ENCODE results near the gene HCN4. TPM values are rescaled to one million over a fixed set of nuclear protein-coding genes. Genes with fewer than 3 reads are reported as not detected.

HCN4 gene
- total RNA-seq, 2 donors from 2014 or later: 0.82 to 3.1 TPM

DNA sequence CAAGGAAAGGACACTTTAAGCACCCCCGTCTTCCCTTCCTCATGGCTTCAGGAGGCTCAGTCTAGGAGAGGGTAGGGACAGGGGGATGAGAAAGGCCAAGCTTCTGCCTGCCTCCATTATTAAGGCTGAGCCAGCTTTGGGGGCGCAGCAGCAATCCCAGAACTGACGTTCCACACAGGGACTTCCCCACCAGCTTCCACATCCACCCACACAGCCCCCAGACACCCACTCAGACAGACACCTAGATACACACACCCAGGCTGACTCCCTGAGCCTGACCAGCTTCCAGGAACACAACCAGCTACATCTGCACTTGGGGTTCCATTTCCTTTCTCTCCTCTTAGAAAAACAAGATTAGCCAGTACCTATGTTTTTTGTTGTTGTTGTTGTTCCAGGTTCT, 4.7 kb downstream of the HCN4 start:
- Mint-ChIP-seq H3K9me3 (no peaks in the 10 kb centered on the region), H3K4me1 (peaks cover 4% of the 10 kb centered on the region), H3K27ac (no peak overlapping the region), H3K27me3 (ENCODE audit: insufficient read depth) (peaks cover 30% of the 10 kb centered on the region), H3K36me3 (ENCODE audit: low read depth) (no peaks in the 10 kb centered on the region), H3K4me3 (no peak overlapping the region)
- Histone ChIP-seq H3K27ac (ENCODE audit: low read depth, low read length) (no peak overlapping the region), H3K27me3 (ENCODE audit: control insufficient read depth, insufficient read depth, low read length, poor library complexity, severe bottlenecking) (peaks cover 39% of the 10 kb centered on the region), H3K9ac (ENCODE audit: extremely low read depth, low read length, poor library complexity, severe bottlenecking) (no peak overlapping the region), H3K4me3 (ENCODE audit: low read length) (no peak overlapping the region), H3K4me1 (ENCODE audit: control insufficient read depth, insufficient read depth, low read length) (peaks cover 4% of the 10 kb centered on the region), H3K9me3 (ENCODE audit: control insufficient read depth, low read length) (no peaks in the 10 kb centered on the region), H3K36me3 (ENCODE audit: control insufficient read depth, insufficient read depth, low read length) (no peaks in the 10 kb centered on the region)
- TF ChIP-seq CTCF (conservative IDR thresholded peaks at IDR 0.05): no peak
- DNase-seq: no peak
- WGBS, 2 experiments (ENCODE audit: insufficient coverage in 1 of 2, insufficient read length in 1 of 2): 87% methylated on average over 3 of the region's 3 CpGs; no CpG with 5 or more reads in 1 of the 2 experiments

GRCh38 chr15:73362900-73363299, 5.9 kb downstream of the HCN4 start:
- Histone ChIP-seq H3K4me1 (ENCODE audit: control insufficient read depth, insufficient read depth, low read length) (peaks cover 4% of the 10 kb centered on the region), H3K4me3 (ENCODE audit: low read length) (no peak overlapping the region), H3K9ac (ENCODE audit: extremely low read depth, low read length, poor library complexity, severe bottlenecking) (no peak overlapping the region), H3K9me3 (ENCODE audit: control insufficient read depth, low read length) (no peaks in the 10 kb centered on the region), H3K36me3 (ENCODE audit: control insufficient read depth, insufficient read depth, low read length) (no peaks in the 10 kb centered on the region), H3K27me3 (ENCODE audit: control insufficient read depth, insufficient read depth, low read length, poor library complexity, severe bottlenecking) (peaks cover 27% of the 10 kb centered on the region), H3K27ac (ENCODE audit: low read depth, low read length) (no peak overlapping the region)
- no peak for TF ChIP-seq CTCF (conservative IDR thresholded peaks at IDR 0.05)
- no peaks in the 10 kb centered on the region for H3K9me3 Mint-ChIP-seq
- no peak overlapping the region for H3K4me3 Mint-ChIP-seq
- WGBS, 2 experiments (ENCODE audit: insufficient coverage in 1 of 2, insufficient read length in 1 of 2): 84% methylated on average over 5 of the region's 5 CpGs; no CpG with 5 or more reads in 1 of the 2 experiments
- DNase-seq: no peak
- peaks cover 8% of the 10 kb centered on the region for H3K4me1 Mint-ChIP-seq
- peaks cover 26% of the 10 kb centered on the region for H3K27me3 Mint-ChIP-seq (ENCODE audit: insufficient read depth)
- H3K36me3 Mint-ChIP-seq (ENCODE audit: low read depth): no peaks in the 10 kb centered on the region
- no peak overlapping the region for H3K27ac Mint-ChIP-seq

DNA sequence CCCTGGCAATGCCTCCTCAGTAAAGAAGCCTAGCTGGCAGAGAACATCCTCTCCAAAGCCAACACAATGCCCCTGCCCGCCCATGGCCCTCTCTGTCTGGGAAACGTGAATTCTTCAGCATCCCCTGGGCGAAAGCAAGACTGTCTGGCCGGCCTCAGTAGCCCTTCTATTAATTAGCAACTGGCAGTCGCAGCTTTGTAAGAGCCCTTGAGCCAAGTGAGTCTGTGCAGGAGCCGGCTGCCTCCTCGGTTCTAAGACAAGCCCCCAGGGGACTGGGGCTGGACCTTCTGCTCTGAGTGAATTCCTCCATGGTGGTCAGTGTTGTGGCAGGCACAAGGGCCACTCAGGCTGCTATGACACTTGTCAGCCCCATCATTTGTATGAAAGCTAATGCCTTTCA, 7.4 kb downstream of the HCN4 start:
- WGBS, 2 experiments (ENCODE audit: insufficient coverage in 1 of 2, insufficient read length in 1 of 2): 85 to 88% methylated on average over 7 of the region's 7 CpGs
- no peak for DNase-seq
- no peaks in the 10 kb centered on the region for H3K36me3 Mint-ChIP-seq (ENCODE audit: low read depth)
- peaks cover 8% of the 10 kb centered on the region for H3K4me1 Mint-ChIP-seq
- Histone ChIP-seq H3K4me1 (ENCODE audit: control insufficient read depth, insufficient read depth, low read length) (no peaks in the 10 kb centered on the region), H3K9me3 (ENCODE audit: control insufficient read depth, low read length) (no peaks in the 10 kb centered on the region), H3K36me3 (ENCODE audit: control insufficient read depth, insufficient read depth, low read length) (no peaks in the 10 kb centered on the region), H3K9ac (ENCODE audit: extremely low read depth, low read length, poor library complexity, severe bottlenecking) (no peak overlapping the region), H3K27me3 (ENCODE audit: control insufficient read depth, insufficient read depth, low read length, poor library complexity, severe bottlenecking) (peaks cover 12% of the 10 kb centered on the region), H3K27ac (ENCODE audit: low read depth, low read length) (no peak overlapping the region), H3K4me3 (ENCODE audit: low read length) (no peak overlapping the region)
- no peaks in the 10 kb centered on the region for H3K9me3 Mint-ChIP-seq
- TF ChIP-seq CTCF (conservative IDR thresholded peaks at IDR 0.05): no peak
- H3K27me3 Mint-ChIP-seq (ENCODE audit: insufficient read depth): peaks cover 15% of the 10 kb centered on the region
- no peak overlapping the region for H3K27ac Mint-ChIP-seq
- H3K4me3 Mint-ChIP-seq: no peak overlapping the region
